ENCODE results near the gene DNMBP. TPM values are rescaled to one million over a fixed set of nuclear protein-coding genes. Genes with fewer than 3 reads are reported as not detected.

Gene DNMBP
- total and polyA plus RNA-seq, 2 donors (not counting 3 experiments of a cell fraction or from before 2014, with no cell fraction given), result 32.0 to 53.4 TPM

DNA sequence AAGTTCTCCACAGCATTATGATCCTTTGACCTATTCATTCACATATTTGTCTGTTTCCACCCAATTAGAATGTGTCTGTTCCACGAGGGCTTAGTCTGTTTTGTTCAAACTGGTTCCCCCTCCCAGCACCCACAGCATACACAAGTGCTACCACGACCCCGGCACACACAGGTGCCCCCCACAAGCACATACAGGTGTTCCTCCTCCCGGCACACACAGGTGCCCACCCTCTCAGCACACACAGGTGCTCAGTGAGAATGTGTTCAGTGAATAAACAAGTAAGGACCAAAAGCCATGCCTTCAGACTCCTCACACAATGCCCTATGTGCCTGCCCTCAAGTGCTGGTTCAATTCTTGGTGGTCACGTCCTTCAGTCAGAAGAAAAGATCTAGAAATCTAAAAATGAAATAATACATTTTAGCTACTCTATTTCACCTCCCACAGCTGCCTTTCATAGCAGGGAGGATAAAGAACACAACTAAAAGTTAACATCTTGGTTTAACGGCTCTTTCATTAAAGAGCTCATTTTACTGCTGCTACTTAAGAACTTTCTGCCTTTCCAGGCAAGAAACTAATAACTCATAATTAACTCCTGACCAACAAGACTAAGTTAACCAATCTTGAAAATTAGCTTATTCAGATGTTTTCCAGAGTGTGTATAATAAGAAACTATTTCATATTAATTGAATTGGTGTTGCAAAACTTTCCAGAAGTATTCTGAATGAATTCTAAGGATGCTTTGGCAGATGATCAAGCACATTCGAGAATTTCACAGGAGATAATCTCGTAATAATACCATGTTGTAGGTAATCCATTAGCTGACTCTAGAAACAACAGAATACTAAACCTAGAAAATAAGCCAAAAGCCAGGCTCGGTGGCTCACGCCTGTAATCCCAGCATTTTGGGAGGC lies 2.3 kb downstream of the DNMBP start:
- intact Hi-C loops (cut with micrococcal nuclease) (loop anchor here (5.0 kb wide), 1 partner anchor 225 kb away; the partner anchor contains the start of gene ABCC2), dilution Hi-C loops (cut with MboI; ENCODE audit: extremely low pct_ligation_motif_present, low sequenced_read_pairs) (no loop called here)
- POLR2A ChIA-PET, result interaction anchor here (3.1 kb wide), 1 partner anchor 42 kb away, joined by 19 read pairs; no protein-coding TSS in a partner anchor
- H3K4me3 ChIP-seq (replicated peaks in 1 of 3; ENCODE audit: insufficient read depth in 1 of 3, low read depth in 1 of 3, low read length in 3 of 3), result peak overlapping the region; percentile 75 to 99 (median 96)
- H2AFZ ChIP-seq (ENCODE audit: low read depth, low read length), result no peak overlapping the region
- FAIRE-seq (no peak), DNase-seq (ENCODE audit: low read depth, low spot score) (peak; percentile 56)
- no peaks in the 10 kb centered on the region for H3K9me3 ChIP-seq (replicated peaks; ENCODE audit: control insufficient read depth, insufficient read depth, low read length)
- CTCF ChIA-PET, result interaction anchor here (0.6 to 4.2 kb wide), 15 partner anchors 11 to 162 kb away, joined by 3 to 81 read pairs (median 10); no protein-coding TSS in a partner anchor
- peaks cover 2% of the 10 kb centered on the region for H4K20me1 ChIP-seq (replicated peaks; ENCODE audit: control insufficient read depth, extremely low read depth, insufficient read depth, low read length)
- peaks cover 54% of the 10 kb centered on the region for H3K4me1 ChIP-seq (ENCODE audit: control insufficient read depth, extremely low read depth, insufficient read depth, low read length)
- H3K27me3 ChIP-seq (ENCODE audit: control insufficient read depth in 2 of 2, insufficient read depth in 2 of 2, low read length in 2 of 2), result no peaks in the 10 kb centered on the region
- H3K79me2 ChIP-seq (ENCODE audit: control insufficient read depth, insufficient read depth, low read length), result peaks cover 60% of the 10 kb centered on the region
- H3K36me3 ChIP-seq (ENCODE audit: control insufficient read depth in 2 of 2, extremely low read depth in 1 of 2, insufficient read depth in 2 of 2, low read length in 2 of 2), result no peaks in the 10 kb centered on the region
- TF ChIP-seq POLR2A (IDR thresholded peaks at IDR 0.05; ENCODE audit: low read depth, low read length) (no peak), GATA2 (IDR thresholded peaks at IDR 0.05; ENCODE audit: insufficient read depth, insufficient read length, low read depth, low read length) (no peak), EZH2 (IDR thresholded peaks at IDR 0.05; ENCODE audit: borderline replicate concordance, low read depth, low read length, severe bottlenecking) (no peak), FOS (IDR thresholded peaks at IDR 0.05; ENCODE audit: borderline replicate concordance, insufficient read depth, low read length) (no peak)
- TF ChIP-seq, protein P1, sequence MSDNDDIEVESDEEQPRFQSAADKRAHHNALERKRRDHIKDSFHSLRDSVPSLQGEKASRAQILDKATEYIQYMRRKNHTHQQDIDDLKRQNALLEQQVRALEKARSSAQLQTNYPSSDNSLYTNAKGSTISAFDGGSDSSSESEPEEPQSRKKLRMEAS (IDR thresholded peaks at IDR 0.05; ENCODE audit: insufficient read depth, insufficient read length), result no peak
- H3K9ac ChIP-seq (replicated peaks; ENCODE audit: extremely low read depth, insufficient read depth, low read length), result peak overlapping the region; percentile 92
- peak overlapping the region; percentile 93 for H3K4me2 ChIP-seq (ENCODE audit: insufficient read depth, low read length)
- BruUV-seq (replicated peaks), result no TSS peak
- no peaks in the 10 kb centered on the region for H3K9me1 ChIP-seq (replicated peaks; ENCODE audit: control insufficient read depth, extremely low read depth, insufficient read depth, low read length)
- H3K27ac ChIP-seq (ENCODE audit: insufficient read depth, low read depth, low read length), result peak overlapping the region; percentile 83

All from endothelial cell of umbilical vein (primary cell).